GM21825 (cell line): ENCODE measurements around the gene LBHD2.
A peak's percentile ranks its signal among the peaks of the same experiment; 100 is the strongest.
"Not testable (repeated sequence)": the region's sequence is repeated elsewhere in the genome, so short reads cannot be mapped to it uniquely, and the experiment has no call there.

Source experiments
- ATAC-seq: cut with Tn5 transposase; IDR thresholded peaks from one replicate; pipeline ENCODE4 v1.9.1; 2021; ENCODE audit warnings: mild to moderate bottlenecking, moderate library complexity; ENCODE audit not compliant: unreplicated experiment

Gene LBHD2

GRCh38 chr14:103102689-103103260 is 18.8 kb downstream of the LBHD2 start:
- no peak for ATAC-seq

GRCh38 chr14:103103461-103104388 is 19.7 kb downstream of the LBHD2 start:
- no peak for ATAC-seq

- no peak for ATAC-seq
These were observed 20.3 kb downstream of the LBHD2 start for GRCh38 chr14:103104389-103104653.

- ATAC-seq = no peak
These were observed 20.8 kb downstream of the LBHD2 start for GRCh38 chr14:103104654-103105452.

GRCh38 chr14:103105580-103106150 is 21.7 kb downstream of the LBHD2 start:
- no peak for ATAC-seq

GRCh38 chr14:103107455-103107854 is 23.4 kb downstream of the LBHD2 start:
- no peak for ATAC-seq

GRCh38 chr14:103107941-103108748 is 24.1 kb downstream of the LBHD2 start:
- no peak for ATAC-seq

- ATAC-seq = peak; percentile 31
These were observed 24.8 kb downstream of the LBHD2 start for GRCh38 chr14:103108749-103109207.

GRCh38 chr14:103109535-103110441 is 25.8 kb downstream of the LBHD2 start:
- no peak for ATAC-seq

GRCh38 chr14:103110681-103111231 is 26.7 kb downstream of the LBHD2 start:
- no peak for ATAC-seq

GRCh38 chr14:103111232-103111868 is 27.3 kb downstream of the LBHD2 start:
- no peak for ATAC-seq

GRCh38 chr14:103112400-103113243 is 28.6 kb downstream of the LBHD2 start:
- no peak for ATAC-seq

GRCh38 chr14:103113303-103113702 is 29.3 kb downstream of the LBHD2 start:
- no peak for ATAC-seq

- ATAC-seq = no peak
These were observed 29.8 kb downstream of the LBHD2 start for GRCh38 chr14:103113774-103114173.

- not testable (repeated sequence) for ATAC-seq
These were observed 31.2 kb downstream of the LBHD2 start for GRCh38 chr14:103115086-103115679.

GRCh38 chr14:103115845-103116572 is 32.0 kb downstream of the LBHD2 start:
- ATAC-seq = no peak

GRCh38 chr14:103116636-103117035 is 32.6 kb downstream of the LBHD2 start:
- no peak for ATAC-seq
